ENCODE results near the gene CRY1.
A peak's percentile ranks its signal among the peaks of the same experiment; 100 is the strongest.

CRY1 gene

GRCh38 chr12:107093417-107094182 is at the start of gene CRY1:
Gene CRY1 (minus strand): TSS chr12:107093549. CDS start chr12:107092961, 588 bp downstream.
- Mint-ChIP-seq H3K36me3 (no peaks in the 10 kb centered on the region), H3K27ac (no peak within 1 kb of the TSS)
- CTCF ChIA-PET = interaction anchor here (1.7 kb wide), 1 partner anchor 11 kb away, joined by 9 read pairs; no protein-coding TSS in a partner anchor

GRCh38 chr12:107139787-107140186 is 46.4 kb upstream of the CRY1 start:
- Mint-ChIP-seq H3K9me3 (no peaks in the 10 kb centered on the region), H3K4me3 (no peak overlapping the region), H3K36me3 (no peaks in the 10 kb centered on the region), H3K27me3 (no peaks in the 10 kb centered on the region), H3K27ac (no peak overlapping the region), H3K4me1 (no peaks in the 10 kb centered on the region)
- DNase-seq = no peak
- CTCF ChIA-PET = interaction anchor here (1.2 kb wide), 1 partner anchor 12 kb away, joined by 3 read pairs; no protein-coding TSS in a partner anchor

More at GRCh38 chr12:107093417-107094182, at the start of gene CRY1:
- H3K4me3 Mint-ChIP-seq = no peak within 1 kb of the TSS
- peaks cover 26% of the 10 kb centered on the region for H3K27me3 Mint-ChIP-seq
- H3K4me1 Mint-ChIP-seq = peaks cover 8% of the 10 kb centered on the region
- peak; percentile 94 for DNase-seq
- H3K9me3 Mint-ChIP-seq = peaks cover 2% of the 10 kb centered on the region

GRCh38 chr12:107138990-107139389 is 45.6 kb upstream of the CRY1 start:
- Mint-ChIP-seq H3K9me3 (no peaks in the 10 kb centered on the region), H3K36me3 (no peaks in the 10 kb centered on the region), H3K27ac (no peak overlapping the region), H3K4me3 (no peak overlapping the region), H3K4me1 (no peaks in the 10 kb centered on the region), H3K27me3 (no peaks in the 10 kb centered on the region)
- CTCF ChIA-PET = no interaction called here
- no peak for DNase-seq

GRCh38 chr12:107135177-107135576 is 41.8 kb upstream of the CRY1 start:
- Mint-ChIP-seq H3K27me3 (no peaks in the 10 kb centered on the region), H3K4me1 (no peaks in the 10 kb centered on the region), H3K4me3 (no peak overlapping the region), H3K36me3 (no peaks in the 10 kb centered on the region), H3K9me3 (no peaks in the 10 kb centered on the region), H3K27ac (no peak overlapping the region)
- DNase-seq = no peak
- CTCF ChIA-PET = interaction anchor here (0.9 to 12.4 kb wide), 4 partner anchors 8 to 475 kb away, joined by 3 to 235 read pairs (median 3); no protein-coding TSS in a partner anchor

- Mint-ChIP-seq H3K27me3 (no peaks in the 10 kb centered on the region), H3K36me3 (no peaks in the 10 kb centered on the region), H3K27ac (no peak overlapping the region), H3K9me3 (no peaks in the 10 kb centered on the region), H3K4me3 (no peak overlapping the region), H3K4me1 (no peaks in the 10 kb centered on the region)
- CTCF ChIA-PET = interaction anchor here (0.6 to 12.4 kb wide), 11 partner anchors 8 to 562 kb away, joined by 3 to 235 read pairs (median 4); no protein-coding TSS in a partner anchor
- peak; percentile 54 for DNase-seq
Measured at GRCh38 chr12:107134558-107134957, 41.2 kb upstream of the CRY1 start.

- H3K4me3 Mint-ChIP-seq = no peak overlapping the region
- H3K27ac Mint-ChIP-seq = no peak overlapping the region
- CTCF ChIA-PET = interaction anchor here (0.8 to 12.4 kb wide), 13 partner anchors 9 to 540 kb away, joined by 3 to 235 read pairs (median 5); no protein-coding TSS in a partner anchor
- no peak for DNase-seq
- H3K4me1 Mint-ChIP-seq = no peaks in the 10 kb centered on the region
- H3K27me3 Mint-ChIP-seq = no peaks in the 10 kb centered on the region
- no peaks in the 10 kb centered on the region for H3K9me3 Mint-ChIP-seq
- H3K36me3 Mint-ChIP-seq = no peaks in the 10 kb centered on the region
Measured at GRCh38 chr12:107133462-107133861, 40.1 kb upstream of the CRY1 start.

GRCh38 chr12:107131832-107132616 is 38.7 kb upstream of the CRY1 start:
- CTCF ChIA-PET = interaction anchor here (0.6 to 12.4 kb wide), 45 partner anchors 11 to 797 kb away, joined by 3 to 235 read pairs (median 4); partner anchors contain the start of gene PWP1
- no peaks in the 10 kb centered on the region for H3K9me3 Mint-ChIP-seq
- H3K4me1 Mint-ChIP-seq = no peaks in the 10 kb centered on the region
- no peak overlapping the region for H3K27ac Mint-ChIP-seq
- no peak overlapping the region for H3K4me3 Mint-ChIP-seq
- H3K27me3 Mint-ChIP-seq = no peaks in the 10 kb centered on the region
- no peaks in the 10 kb centered on the region for H3K36me3 Mint-ChIP-seq
- no peak for DNase-seq

- CTCF ChIA-PET = interaction anchor here (0.9 to 12.4 kb wide), 36 partner anchors 11 to 554 kb away, joined by 3 to 235 read pairs (median 5); partner anchors contain the start of gene PWP1
- Mint-ChIP-seq H3K27me3 (no peaks in the 10 kb centered on the region), H3K4me3 (no peak overlapping the region), H3K36me3 (no peaks in the 10 kb centered on the region), H3K27ac (no peak overlapping the region), H3K4me1 (no peaks in the 10 kb centered on the region), H3K9me3 (no peaks in the 10 kb centered on the region)
- DNase-seq = no peak
Measured at GRCh38 chr12:107130830-107131611, 37.7 kb upstream of the CRY1 start.

GRCh38 chr12:107129315-107129930 is 36.1 kb upstream of the CRY1 start:
- no peak overlapping the region for H3K4me3 Mint-ChIP-seq
- no peaks in the 10 kb centered on the region for H3K9me3 Mint-ChIP-seq
- H3K4me1 Mint-ChIP-seq = no peaks in the 10 kb centered on the region
- H3K27me3 Mint-ChIP-seq = no peaks in the 10 kb centered on the region
- CTCF ChIA-PET = interaction anchor here (0.7 to 12.4 kb wide), 8 partner anchors 12 to 542 kb away, joined by 3 to 235 read pairs (median 6); no protein-coding TSS in a partner anchor
- no peak overlapping the region for H3K27ac Mint-ChIP-seq
- H3K36me3 Mint-ChIP-seq = no peaks in the 10 kb centered on the region
- DNase-seq = no peak

GRCh38 chr12:107127482-107128430 is 34.4 kb upstream of the CRY1 start:
- Mint-ChIP-seq H3K9me3 (no peaks in the 10 kb centered on the region), H3K27ac (no peak overlapping the region), H3K4me3 (no peak overlapping the region), H3K36me3 (no peaks in the 10 kb centered on the region), H3K27me3 (peaks cover 8% of the 10 kb centered on the region), H3K4me1 (no peaks in the 10 kb centered on the region)
- DNase-seq = no peak
- CTCF ChIA-PET = interaction anchor here (1.0 to 12.4 kb wide), 4 partner anchors 12 to 489 kb away, joined by 3 to 235 read pairs (median 4); no protein-coding TSS in a partner anchor

- no peaks in the 10 kb centered on the region for H3K9me3 Mint-ChIP-seq
- no peaks in the 10 kb centered on the region for H3K36me3 Mint-ChIP-seq
- no peaks in the 10 kb centered on the region for H3K4me1 Mint-ChIP-seq
- CTCF ChIA-PET = interaction anchor here (1.1 to 12.4 kb wide), 6 partner anchors 13 to 495 kb away, joined by 3 to 235 read pairs (median 4); no protein-coding TSS in a partner anchor
- H3K27ac Mint-ChIP-seq = no peak overlapping the region
- no peak overlapping the region for H3K4me3 Mint-ChIP-seq
- H3K27me3 Mint-ChIP-seq = peaks cover 13% of the 10 kb centered on the region
- no peak for DNase-seq
Measured at GRCh38 chr12:107126796-107127481, 33.6 kb upstream of the CRY1 start.

GRCh38 chr12:107125833-107126232 is 32.5 kb upstream of the CRY1 start:
- no peaks in the 10 kb centered on the region for H3K36me3 Mint-ChIP-seq
- H3K4me3 Mint-ChIP-seq = no peak overlapping the region
- H3K4me1 Mint-ChIP-seq = no peaks in the 10 kb centered on the region
- H3K27me3 Mint-ChIP-seq = peaks cover 19% of the 10 kb centered on the region
- H3K9me3 Mint-ChIP-seq = no peaks in the 10 kb centered on the region
- no peak for DNase-seq
- H3K27ac Mint-ChIP-seq = no peak overlapping the region
- CTCF ChIA-PET = interaction anchor here (0.7 to 12.4 kb wide), 6 partner anchors 17 to 496 kb away, joined by 3 to 235 read pairs (median 4); no protein-coding TSS in a partner anchor

All from activated naive CD4-positive, alpha-beta T cell treated with anti-CD3 and anti-CD28 coated beads, Interleukin-2, amount 10 ng/mL, durations not matched to agents 7 days and 5 days (primary cell).